Psoas muscle (tissue), 8 donors: ENCODE data around the gene GPC6. TPM values are rescaled to one million over a fixed set of nuclear protein-coding genes. Genes with fewer than 3 reads are reported as not detected.

Experiments used
- ATAC-seq, 4 donors: fragments of 200-7000 bp; cut with Tn5 transposase; one replicate each; pipeline ENCODE4 v1.9.1; 2020; ENCODE audit warnings: moderate library complexity in 3 of 4, mild to moderate bottlenecking in 2 of 4
- DNase-seq, 2 donors: peaks; one replicate each; pipeline ENCODE4 v3.0.0-alpha.2; 2020
- H3K27ac ChIP-seq: fragments of 200-600 bp; one replicate; pipeline ENCODE4 v1.8.0; 2022
- H3K27me3 ChIP-seq, 3 donors: fragments of 200-600 bp in 1 of 3; one replicate each; pipeline versions ENCODE4 v1.6.1 to v1.8.0; 2013 to 2022; ENCODE audit warnings: low read length in 2 of 3, mild to moderate bottlenecking in 2 of 3, moderate library complexity in 1 of 3; ENCODE audit not compliant: insufficient read depth in 3 of 3
- H3K36me3 ChIP-seq, 2 donors: fragments of 200-600 bp in 1 of 2; one replicate each; pipeline versions ENCODE4 v1.6.1 to v1.8.0; 2013 to 2022; ENCODE audit warnings: low read depth in 1 of 2, mild to moderate bottlenecking in 1 of 2, moderate library complexity in 1 of 2; ENCODE audit not compliant: insufficient read depth in 1 of 2
- H3K4me1 ChIP-seq: fragments of 200-600 bp; one replicate; pipeline ENCODE4 v1.8.0; 2022
- H3K4me3 ChIP-seq: fragments of 200-600 bp; one replicate; pipeline ENCODE4 v1.8.0; 2022; ENCODE audit warnings: mild to moderate bottlenecking
- H3K9me3 ChIP-seq: fragments of 200-600 bp; one replicate; pipeline ENCODE4 v1.8.0; 2022
- WGBS, 3 donors: extraction: QIAGEN DNeasy Blood & Tissue Kit; methylation state at CpG; one replicate each; pipeline versions ENCODE4 v1.1.6 to v1.1.7; 2013; 5-methylcytosine and 5-hydroxymethylcytosine counted together
- intact Hi-C, 2 donors: fragments of 100-400 bp; cut with DNase I; formaldehyde crosslinking; loops; one replicate each; pipeline versions ENCODE4 v1.11.0 to v1.14.2; 2022
- polyA plus RNA-seq, 3 donors: library from polyadenylated mRNA; stranded (reverse); fragments of 200-250 nt; gene quantifications; one replicate each; pipeline ENCODE4 v1.2.3, GENCODE V29; 2013
- total RNA-seq, 4 donors: library from RNA; stranded (reverse); fragmentation: NEBNext Ultra II Directional in 2 of 4; extraction: Animal tissue kit (Norgen Biotek cat#: 25700) in 2 of 4; gene quantifications; one replicate each; pipeline versions ENCODE4 v1.2.1 to v1.2.4, GENCODE V29; 2021 to 2023
- TF ChIP-seq, protein P1 (sequence below): fragments of 200-600 bp; IDR thresholded peaks from one replicate; pipeline ENCODE4 v1.8.0; 2022; ENCODE audit warnings: antibody characterized with exemption
- donor health status: healthy with polysubstance abuse.
- donor health status: DM: no; HTN: no; CAD: no; lungs with moderate emphysema.
- donor health status: Bipolar disorder and iron deficiency.
- donor health status: healthy.
- donor health status: DM: yes; HTN: yes; CAD: no.
- donor health status: DM: no; HTN: no; CAD: no.
- donor health status: DM: no; HTN: no; CAD: no.
- donor health status: DM: yes; HTN: yes; CAD: no.

The GPC6 gene
- total and polyA plus RNA-seq, 7 donors: 0.07 to 3.7 (median 0.57) TPM

DNA sequence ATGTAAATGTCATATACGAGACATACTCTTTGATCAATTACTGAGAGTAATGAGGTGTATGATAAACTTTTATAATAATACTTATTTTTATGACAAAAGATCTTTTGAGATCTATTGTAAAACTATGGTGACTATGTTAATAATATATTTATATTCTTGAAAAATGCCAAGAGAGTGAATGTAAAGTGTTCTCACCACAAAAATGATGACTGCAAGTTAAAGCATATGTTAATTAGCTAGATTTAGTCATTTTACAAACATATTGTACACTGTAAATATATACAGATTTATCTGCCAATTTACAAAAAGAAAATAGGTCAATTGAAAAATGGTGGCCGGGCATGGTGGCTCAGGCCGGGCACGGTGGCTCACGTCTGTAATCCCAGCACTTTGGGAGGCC, 81.0 kb downstream of the GPC6 start:
- TF ChIP-seq, protein P1, sequence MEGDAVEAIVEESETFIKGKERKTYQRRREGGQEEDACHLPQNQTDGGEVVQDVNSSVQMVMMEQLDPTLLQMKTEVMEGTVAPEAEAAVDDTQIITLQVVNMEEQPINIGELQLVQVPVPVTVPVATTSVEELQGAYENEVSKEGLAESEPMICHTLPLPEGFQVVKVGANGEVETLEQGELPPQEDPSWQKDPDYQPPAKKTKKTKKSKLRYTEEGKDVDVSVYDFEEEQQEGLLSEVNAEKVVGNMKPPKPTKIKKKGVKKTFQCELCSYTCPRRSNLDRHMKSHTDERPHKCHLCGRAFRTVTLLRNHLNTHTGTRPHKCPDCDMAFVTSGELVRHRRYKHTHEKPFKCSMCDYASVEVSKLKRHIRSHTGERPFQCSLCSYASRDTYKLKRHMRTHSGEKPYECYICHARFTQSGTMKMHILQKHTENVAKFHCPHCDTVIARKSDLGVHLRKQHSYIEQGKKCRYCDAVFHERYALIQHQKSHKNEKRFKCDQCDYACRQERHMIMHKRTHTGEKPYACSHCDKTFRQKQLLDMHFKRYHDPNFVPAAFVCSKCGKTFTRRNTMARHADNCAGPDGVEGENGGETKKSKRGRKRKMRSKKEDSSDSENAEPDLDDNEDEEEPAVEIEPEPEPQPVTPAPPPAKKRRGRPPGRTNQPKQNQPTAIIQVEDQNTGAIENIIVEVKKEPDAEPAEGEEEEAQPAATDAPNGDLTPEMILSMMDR: no peak
- WGBS, 3 donors: 88 to 97% (median 94%) methylated on average over 5 of the region's 5 CpGs
- Histone ChIP-seq H3K27ac (no peak overlapping the region), H3K4me1 (no peaks in the 10 kb centered on the region), H3K9me3 (no peaks in the 10 kb centered on the region), H3K36me3 (no peaks in the 10 kb centered on the region), H3K27me3 (no peaks in the 10 kb centered on the region), H3K4me3 (no peak overlapping the region)
- ATAC-seq (no peak), DNase-seq (no peak)
- intact Hi-C loops: no loop called here

DNA sequence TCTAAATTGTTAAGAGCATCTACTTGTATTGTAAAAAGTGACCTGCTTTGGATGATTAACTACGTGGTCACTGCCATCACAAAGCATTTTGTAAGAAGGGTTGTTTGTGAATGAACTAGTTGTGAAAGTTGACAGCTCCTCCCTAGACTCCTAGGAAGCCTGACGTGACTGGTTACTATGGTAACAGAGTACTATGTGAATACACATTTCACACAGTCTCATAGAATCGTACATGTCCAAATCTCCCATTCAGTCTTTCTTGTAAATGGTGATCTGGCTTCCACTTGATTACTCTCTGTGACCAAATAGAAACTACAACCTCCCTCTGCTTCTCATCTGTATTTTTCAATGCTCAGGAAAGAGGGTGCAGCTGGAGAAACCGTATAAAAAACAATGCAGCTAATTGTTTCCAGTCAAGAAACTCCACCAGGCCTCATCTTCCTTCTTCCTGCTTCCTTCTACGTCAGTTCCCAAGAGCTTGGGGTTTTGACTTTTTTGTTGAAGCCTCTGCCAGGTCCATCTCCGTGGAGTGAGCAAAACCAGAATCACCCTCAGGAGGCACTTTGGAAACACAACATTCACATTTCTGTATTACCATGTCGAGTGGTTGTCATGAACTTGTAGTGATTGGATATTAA, 83.4 kb downstream of the GPC6 start:
- Histone ChIP-seq H3K27ac (no peak overlapping the region), H3K27me3 (no peaks in the 10 kb centered on the region), H3K36me3 (no peaks in the 10 kb centered on the region), H3K4me3 (no peak overlapping the region), H3K4me1 (no peaks in the 10 kb centered on the region), H3K9me3 (no peaks in the 10 kb centered on the region)
- DNase-seq (no peak), ATAC-seq (no peak)
- intact Hi-C loops: no loop called here
- WGBS, 3 donors: 49 to 53% (median 53%) methylated on average over 7 of the region's 7 CpGs
- TF ChIP-seq, protein P1: no peak

DNA sequence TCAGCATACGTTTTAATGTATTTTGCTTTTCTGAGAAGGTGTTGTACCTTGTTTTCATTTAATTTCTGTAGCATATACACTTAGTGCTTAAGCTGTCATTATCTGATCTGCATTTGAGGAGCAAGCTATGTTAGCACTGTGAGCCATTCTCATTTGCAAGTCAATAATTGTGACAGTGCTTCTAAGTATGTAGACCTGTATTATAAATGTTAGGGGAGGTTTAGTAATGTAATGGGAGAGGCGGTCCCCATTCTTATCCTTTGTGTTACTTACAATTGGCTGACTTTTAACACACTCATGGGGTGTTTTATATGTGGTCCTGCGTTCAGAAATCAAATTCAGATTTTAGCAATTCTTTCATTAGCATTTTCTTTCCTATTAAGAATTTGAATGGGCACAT, 90.2 kb downstream of the GPC6 start:
- H3K9me3 ChIP-seq: no peaks in the 10 kb centered on the region
- WGBS, 3 donors: 73 to 77% (median 74%) methylated on average over 3 of the region's 3 CpGs
- H3K4me1 ChIP-seq: no peaks in the 10 kb centered on the region
- H3K27me3 ChIP-seq: no peaks in the 10 kb centered on the region
- ATAC-seq: no peak
- intact Hi-C loops: no loop called here
- TF ChIP-seq, protein P1: no peak
- H3K4me3 ChIP-seq: no peak overlapping the region
- DNase-seq: no peak
- no peak overlapping the region for H3K27ac ChIP-seq
- no peaks in the 10 kb centered on the region for H3K36me3 ChIP-seq

DNA sequence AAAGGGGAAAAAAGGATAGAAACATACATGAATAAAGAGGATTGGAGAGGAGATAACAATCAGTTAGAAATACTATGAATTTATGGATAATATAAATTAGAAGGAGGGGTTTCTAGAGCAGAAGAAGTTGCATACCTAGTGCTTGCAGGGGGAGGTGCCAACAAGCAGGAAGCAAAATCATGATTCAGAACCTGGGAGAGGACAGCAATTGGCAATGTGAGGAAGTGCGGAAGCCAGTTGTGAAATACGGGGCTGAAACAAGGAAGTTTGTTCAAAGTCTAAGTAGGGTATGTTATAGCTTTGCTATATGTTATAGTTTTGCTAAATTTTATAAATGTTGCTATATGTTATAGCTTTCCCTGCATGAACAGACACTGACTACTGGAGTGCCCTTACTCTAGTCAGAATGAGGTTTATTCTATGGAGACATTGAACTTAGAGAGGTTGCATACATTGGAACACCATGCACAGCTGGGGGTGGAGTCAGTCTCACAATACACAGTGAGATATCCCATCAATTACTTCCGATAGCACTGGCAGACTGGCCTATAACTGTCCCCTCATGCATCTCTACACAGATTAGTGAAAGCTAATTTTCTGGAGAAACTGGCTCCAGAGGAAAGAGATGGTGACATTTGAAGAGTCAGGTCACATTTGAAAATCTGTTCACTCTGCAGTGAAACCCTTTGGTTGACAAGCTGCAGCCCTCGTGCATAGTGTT, 92.1 kb downstream of the GPC6 start:
- H3K4me1 ChIP-seq: no peaks in the 10 kb centered on the region
- H3K4me3 ChIP-seq: no peak overlapping the region
- no peaks in the 10 kb centered on the region for H3K9me3 ChIP-seq
- no peaks in the 10 kb centered on the region for H3K36me3 ChIP-seq
- 66 to 76% (median 67%) methylated on average over 4 of the region's 4 CpGs for WGBS, 3 donors
- no peaks in the 10 kb centered on the region for H3K27me3 ChIP-seq
- ATAC-seq (no peak), DNase-seq (no peak)
- intact Hi-C loops: no loop called here
- TF ChIP-seq, protein P1: no peak
- H3K27ac ChIP-seq: no peak overlapping the region
